Karpas-422 (cell line): Measurements from ENCODE around the gene CCND3. TPM values are rescaled to one million over a fixed set of nuclear protein-coding genes. Genes with fewer than 3 reads are reported as not detected.

ENCODE experiments used
- DNase-seq: peaks from one replicate; pipeline ENCODE4 v3.0.0-alpha.2; 2015
- H2AFZ ChIP-seq: fragments of 200-600 bp; sonication (generic); 2 replicates; pipeline ENCODE4 v1.6.1; 2014; ENCODE audit warnings: antibody characterized with exemption, low read length, mixed read lengths
- H3K27ac ChIP-seq: fragments of 200-600 bp; sonication (generic); 2 replicates; pipeline ENCODE4 v1.5.1; 2014; ENCODE audit warnings: mild to moderate bottlenecking, low read length, moderate library complexity
- H3K27me3 ChIP-seq: fragments of 200-600 bp; sonication (generic); 2 replicates; pipeline ENCODE4 v1.6.1; 2014; ENCODE audit warnings: low read length, mixed read lengths
- H3K36me3 ChIP-seq: fragments of 200-600 bp; sonication (generic); 2 replicates; pipeline ENCODE4 v1.6.1; 2014; ENCODE audit warnings: low read length, mixed read lengths; ENCODE audit not compliant: insufficient read depth
- H3K4me1 ChIP-seq: fragments of 200-600 bp; sonication (generic); 2 replicates; pipeline ENCODE4 v1.6.1; 2014; ENCODE audit warnings: mild to moderate bottlenecking, low read length, mixed read lengths
- H3K4me2 ChIP-seq: fragments of 200-600 bp; sonication (generic); 2 replicates; pipeline ENCODE4 v1.6.1; 2014; ENCODE audit warnings: low read length, low read depth, mild to moderate bottlenecking; ENCODE audit not compliant: poor library complexity, severe bottlenecking
- H3K4me3 ChIP-seq: fragments of 200-600 bp; sonication (generic); 2 replicates; pipeline ENCODE4 v1.5.1; 2014; ENCODE audit warnings: mild to moderate bottlenecking, antibody characterized with exemption, low read length, mixed read lengths
- H3K79me2 ChIP-seq: fragments of 200-600 bp; sonication (generic); 2 replicates; pipeline ENCODE4 v1.6.1; 2014; ENCODE audit warnings: mild to moderate bottlenecking, low read length, mixed read lengths
- H3K9ac ChIP-seq: fragments of 200-600 bp; sonication (generic); 2 replicates; pipeline ENCODE4 v1.6.0; 2014; ENCODE audit warnings: low read length
- H3K9me2 ChIP-seq: fragments of 200-600 bp; sonication (generic), shearing (Covaris generic); replicated peaks from 2 replicates; pipeline ENCODE4 v1.6.0; 2014; ENCODE audit warnings: mild to moderate bottlenecking, low read length, moderate library complexity; ENCODE audit not compliant: insufficient read depth
- H3K9me3 ChIP-seq: fragments of 300-700, 200-600 bp; sonication (generic); 2 replicates; pipeline ENCODE4 v1.6.1; 2014; ENCODE audit warnings: low read length, mixed read lengths
- H4K20me1 ChIP-seq: fragments of 200-600 bp; sonication (generic); 2 replicates; pipeline ENCODE4 v1.6.1; 2014; ENCODE audit warnings: mild to moderate bottlenecking, antibody characterized with exemption, low read length, low read depth; ENCODE audit not compliant: insufficient read depth
- total RNA-seq: library from RNA; depleted of rRNA; stranded (reverse); fragments of >200 nt; shearing (Covaris generic); gene quantifications from 2 replicates; pipeline ENCODE4 v1.2.3, GENCODE V29; 2014; ENCODE audit warnings: low replicate concordance

CCND3 gene
- total RNA-seq, 1 experiment from 2014 or later, result 63.5 TPM

- H3K4me3 ChIP-seq, result peak overlapping the region; percentile 62
- H4K20me1 ChIP-seq, result peaks cover 24% of the 10 kb centered on the region
- H3K27me3 ChIP-seq, result no peaks in the 10 kb centered on the region
- H3K36me3 ChIP-seq, result peaks cover 36% of the 10 kb centered on the region
- peak; percentile 61 for DNase-seq
- H3K9me3 ChIP-seq, result no peaks in the 10 kb centered on the region
- H2AFZ ChIP-seq, result no peak overlapping the region
- peaks cover 45% of the 10 kb centered on the region for H3K79me2 ChIP-seq
- H3K27ac ChIP-seq, result peak overlapping the region; percentile 98
- H3K9me2 ChIP-seq, result no peaks in the 10 kb centered on the region
- peak overlapping the region; percentile 68 for H3K9ac ChIP-seq
- peak overlapping the region; percentile 81 for H3K4me2 ChIP-seq
- H3K4me1 ChIP-seq, result peaks cover 99% of the 10 kb centered on the region
Measured at GRCh38 chr6:41935685-41936072, 5.9 kb downstream of the CCND3 start.

DNA sequence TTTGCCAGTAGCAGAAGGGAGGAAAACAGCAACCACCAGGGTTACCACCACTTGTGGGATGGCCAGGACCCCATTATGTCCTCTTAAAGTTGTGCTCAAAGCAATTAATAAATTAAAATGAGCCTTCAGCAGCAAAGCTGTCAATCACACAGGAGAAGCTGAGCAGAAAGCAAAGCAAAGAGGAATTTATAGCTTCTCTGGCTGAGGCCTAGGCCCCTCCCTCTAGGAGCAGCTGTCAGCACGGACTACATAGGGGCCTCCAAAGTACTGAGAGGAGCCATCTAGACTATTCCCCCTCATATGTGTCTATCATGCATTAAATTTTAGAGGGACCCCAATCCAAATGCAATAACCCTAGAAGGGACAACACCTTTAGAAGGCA, 6.4 kb downstream of the CCND3 start:
- peak overlapping the region; percentile 62 for H3K4me3 ChIP-seq
- no peaks in the 10 kb centered on the region for H3K9me2 ChIP-seq
- H3K4me2 ChIP-seq, result peak overlapping the region; percentile 81
- H3K4me1 ChIP-seq, result peaks cover 98% of the 10 kb centered on the region
- no peak overlapping the region for H2AFZ ChIP-seq
- peak; percentile 90 for DNase-seq
- peaks cover 36% of the 10 kb centered on the region for H3K36me3 ChIP-seq
- peaks cover 21% of the 10 kb centered on the region for H4K20me1 ChIP-seq
- peak overlapping the region; percentile 68 for H3K9ac ChIP-seq
- H3K79me2 ChIP-seq, result peaks cover 40% of the 10 kb centered on the region
- no peaks in the 10 kb centered on the region for H3K27me3 ChIP-seq
- peak overlapping the region; percentile 98 for H3K27ac ChIP-seq
- H3K9me3 ChIP-seq, result no peaks in the 10 kb centered on the region

- Histone ChIP-seq H2AFZ (no peak overlapping the region), H3K36me3 (peaks cover 42% of the 10 kb centered on the region), H3K9me2 (no peaks in the 10 kb centered on the region), H3K4me3 (peak overlapping the region; percentile 62), H3K79me2 (peaks cover 34% of the 10 kb centered on the region), H3K9me3 (no peaks in the 10 kb centered on the region), H3K27me3 (no peaks in the 10 kb centered on the region), H3K4me1 (peaks cover 91% of the 10 kb centered on the region), H3K27ac (peak overlapping the region; percentile 98), H3K9ac (peak overlapping the region; percentile 68), H4K20me1 (peaks cover 16% of the 10 kb centered on the region), H3K4me2 (peak overlapping the region; percentile 81)
- DNase-seq, result peak; percentile 96
Measured at GRCh38 chr6:41934278-41935192, 7.1 kb downstream of the CCND3 start.

DNA sequence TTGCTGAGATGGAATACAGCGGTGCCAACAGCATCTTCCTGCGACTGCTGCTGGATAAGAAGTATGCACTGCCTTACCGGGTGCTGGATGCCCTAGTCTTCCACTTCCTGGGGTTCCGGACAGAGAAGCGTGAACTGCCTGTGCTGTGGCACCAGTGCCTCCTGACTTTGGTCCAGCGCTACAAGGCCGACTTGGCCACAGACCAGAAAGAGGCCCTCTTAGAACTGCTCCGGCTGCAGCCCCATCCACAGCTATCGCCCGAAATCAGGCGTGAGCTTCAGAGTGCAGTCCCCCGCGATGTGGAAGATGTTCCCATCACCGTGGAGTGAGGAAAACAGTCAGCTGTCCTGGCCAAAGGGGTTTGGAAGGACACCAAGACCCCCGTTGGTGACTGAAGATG, 9.2 kb downstream of the CCND3 start:
- no peak overlapping the region for H3K9ac ChIP-seq
- H3K9me2 ChIP-seq, result no peaks in the 10 kb centered on the region
- H3K36me3 ChIP-seq, result peaks cover 52% of the 10 kb centered on the region
- no peaks in the 10 kb centered on the region for H3K9me3 ChIP-seq
- H2AFZ ChIP-seq, result no peak overlapping the region
- DNase-seq, result no peak
- H3K79me2 ChIP-seq, result peaks cover 27% of the 10 kb centered on the region
- H3K4me3 ChIP-seq, result no peak overlapping the region
- H3K27me3 ChIP-seq, result no peaks in the 10 kb centered on the region
- peaks cover 69% of the 10 kb centered on the region for H3K4me1 ChIP-seq
- peaks cover 21% of the 10 kb centered on the region for H4K20me1 ChIP-seq
- peak overlapping the region; percentile 98 for H3K27ac ChIP-seq
- H3K4me2 ChIP-seq, result no peak overlapping the region

DNA sequence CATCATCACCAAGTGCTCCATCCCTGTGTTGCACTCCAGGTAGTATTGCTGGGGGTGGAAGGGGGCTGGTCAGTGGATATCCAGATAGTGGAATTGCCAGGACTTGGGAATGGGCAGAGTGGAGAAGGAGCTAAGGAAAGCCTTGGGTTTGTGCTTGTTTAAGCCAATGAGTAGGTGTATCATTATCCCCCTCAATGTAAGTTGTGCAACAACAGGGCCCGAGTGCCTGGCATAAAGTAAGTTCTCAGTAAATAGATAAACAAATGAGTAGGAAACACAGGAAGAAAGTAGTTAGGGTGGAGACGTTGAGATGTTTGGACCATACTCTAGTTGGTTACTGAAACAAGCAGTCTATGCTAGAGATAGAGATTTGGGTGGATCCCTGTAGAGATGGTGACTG, 9.8 kb downstream of the CCND3 start:
- Histone ChIP-seq H3K4me1 (peaks cover 64% of the 10 kb centered on the region), H3K79me2 (peaks cover 26% of the 10 kb centered on the region), H4K20me1 (peaks cover 24% of the 10 kb centered on the region), H3K27ac (no peak overlapping the region), H3K36me3 (peaks cover 49% of the 10 kb centered on the region), H3K9me2 (no peaks in the 10 kb centered on the region), H3K4me2 (no peak overlapping the region), H3K9me3 (no peaks in the 10 kb centered on the region), H3K9ac (no peak overlapping the region), H3K27me3 (no peaks in the 10 kb centered on the region), H2AFZ (no peak overlapping the region), H3K4me3 (no peak overlapping the region)
- DNase-seq, result no peak

- Histone ChIP-seq H3K9me3 (no peaks in the 10 kb centered on the region), H3K9me2 (no peaks in the 10 kb centered on the region), H3K27me3 (no peaks in the 10 kb centered on the region), H2AFZ (no peak overlapping the region), H3K4me1 (peaks cover 45% of the 10 kb centered on the region), H3K36me3 (peaks cover 41% of the 10 kb centered on the region), H3K27ac (no peak overlapping the region), H3K4me3 (no peak overlapping the region), H3K4me2 (no peak overlapping the region), H3K9ac (no peak overlapping the region), H3K79me2 (peaks cover 35% of the 10 kb centered on the region), H4K20me1 (peaks cover 14% of the 10 kb centered on the region)
- DNase-seq, result no peak
Measured at GRCh38 chr6:41929924-41930323, 11.7 kb downstream of the CCND3 start.

- no peak for DNase-seq
- H3K4me2 ChIP-seq, result no peak overlapping the region
- H3K79me2 ChIP-seq, result peaks cover 62% of the 10 kb centered on the region
- no peaks in the 10 kb centered on the region for H3K9me3 ChIP-seq
- peaks cover 19% of the 10 kb centered on the region for H4K20me1 ChIP-seq
- no peak overlapping the region for H2AFZ ChIP-seq
- no peaks in the 10 kb centered on the region for H3K27me3 ChIP-seq
- H3K4me1 ChIP-seq, result peaks cover 34% of the 10 kb centered on the region
- no peak overlapping the region for H3K9ac ChIP-seq
- H3K36me3 ChIP-seq, result peaks cover 47% of the 10 kb centered on the region; the same call in 1 of the 2 replicates
- no peak overlapping the region for H3K27ac ChIP-seq
- H3K4me3 ChIP-seq, result no peak overlapping the region
- no peaks in the 10 kb centered on the region for H3K9me2 ChIP-seq
Measured at GRCh38 chr6:41927253-41927652, 14.4 kb downstream of the CCND3 start.

DNA sequence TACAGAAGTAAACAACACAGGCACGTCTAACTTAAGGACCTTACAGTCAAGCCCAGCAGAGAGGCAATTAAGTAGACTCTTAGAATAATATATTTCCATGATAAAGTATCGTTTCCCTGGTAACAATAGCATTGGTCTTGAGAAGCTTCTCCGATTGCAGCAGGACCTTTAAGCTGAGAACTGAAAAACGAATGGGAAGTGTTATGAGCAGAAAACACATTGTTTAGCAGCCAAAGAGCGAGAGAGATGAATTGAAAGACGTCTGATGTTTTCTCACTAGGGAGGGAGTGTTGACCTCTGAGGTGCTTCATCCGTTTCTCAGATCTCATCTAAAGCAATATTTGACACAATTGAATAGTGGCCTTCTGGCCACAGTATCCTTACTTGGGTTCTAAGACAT, 19.5 kb downstream of the CCND3 start:
- H3K27ac ChIP-seq, result peak overlapping the region; percentile 83
- no peaks in the 10 kb centered on the region for H3K9me2 ChIP-seq
- H4K20me1 ChIP-seq, result peaks cover 9% of the 10 kb centered on the region; the same call in 1 of the 2 replicates
- H3K4me3 ChIP-seq, result peak overlapping the region; percentile 92
- H3K9me3 ChIP-seq, result no peaks in the 10 kb centered on the region
- H3K27me3 ChIP-seq, result no peaks in the 10 kb centered on the region
- peaks cover 27% of the 10 kb centered on the region for H3K4me1 ChIP-seq
- H3K9ac ChIP-seq, result peak overlapping the region; percentile 94
- H3K36me3 ChIP-seq, result peaks cover 19% of the 10 kb centered on the region; the same call in 1 of the 2 replicates
- H3K79me2 ChIP-seq, result peaks cover 81% of the 10 kb centered on the region
- peak overlapping the region; percentile 87 for H3K4me2 ChIP-seq
- no peak overlapping the region for H2AFZ ChIP-seq
- peak; percentile 56 for DNase-seq
